RPMI7951 (cell line): ENCODE results near the gene CLCN5. TPM values are rescaled to one million over a fixed set of nuclear protein-coding genes. Genes with fewer than 3 reads are reported as not detected.
"Not testable (repeated sequence)": the region's sequence is repeated elsewhere in the genome, so short reads cannot be mapped to it uniquely, and the experiment has no call there.

Experiments used
- DNase-seq: peaks from one replicate; pipeline ENCODE4 v3.0.0-alpha.2; 2012; ENCODE audit warnings: low read depth
- total RNA-seq: library from RNA; depleted of rRNA; stranded (reverse); fragments of >200 nt; shearing (Covaris generic); gene quantifications from 2 replicates; pipeline ENCODE4 v1.2.3, GENCODE V29; 2014

CLCN5 gene
- total RNA-seq, 1 experiment from 2014 or later = 6.6 TPM

DNA sequence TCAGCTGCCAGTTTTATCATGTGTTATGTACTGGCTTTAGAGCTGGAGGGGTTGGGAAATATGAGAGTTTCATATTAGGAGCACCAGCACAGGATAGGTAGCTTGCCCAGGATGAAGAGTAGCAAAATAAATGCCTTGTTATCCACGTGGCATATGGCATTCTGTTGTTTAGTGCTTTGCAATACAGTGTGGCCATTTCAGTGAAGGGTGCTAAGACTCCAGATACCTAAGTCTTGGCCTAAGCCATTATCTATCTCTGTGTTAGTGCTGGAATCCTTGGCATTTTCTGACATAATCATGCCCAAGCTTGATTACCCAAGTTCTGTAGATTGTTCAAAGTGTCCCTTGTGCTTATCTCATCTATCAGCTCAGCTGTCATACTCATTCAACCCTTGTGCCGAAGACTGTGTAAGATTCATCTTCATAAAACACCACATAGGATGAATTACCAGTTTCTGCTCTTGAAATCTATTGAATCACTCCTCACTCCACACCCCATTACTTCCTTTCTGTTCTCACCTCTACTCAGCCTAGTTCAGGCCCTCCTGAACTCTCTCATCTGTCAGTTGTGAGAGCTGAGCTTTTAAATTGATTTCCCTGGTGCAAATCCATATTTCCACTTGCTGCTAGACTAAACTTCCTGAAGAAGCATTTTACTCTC lies 73.5 kb downstream of the CLCN5 start:
- DNase-seq = no peak

- DNase-seq = no peak
Observed at GRCh38 chrX:49996474-49996873, 74.1 kb downstream of the CLCN5 start.

GRCh38 chrX:49999087-49999486 lies 76.7 kb downstream of the CLCN5 start:
- no peak for DNase-seq

- DNase-seq = no peak
Observed at GRCh38 chrX:50000937-50001542, 78.6 kb downstream of the CLCN5 start.

GRCh38 chrX:50002067-50002714 lies 79.8 kb downstream of the CLCN5 start:
- no peak for DNase-seq

DNA sequence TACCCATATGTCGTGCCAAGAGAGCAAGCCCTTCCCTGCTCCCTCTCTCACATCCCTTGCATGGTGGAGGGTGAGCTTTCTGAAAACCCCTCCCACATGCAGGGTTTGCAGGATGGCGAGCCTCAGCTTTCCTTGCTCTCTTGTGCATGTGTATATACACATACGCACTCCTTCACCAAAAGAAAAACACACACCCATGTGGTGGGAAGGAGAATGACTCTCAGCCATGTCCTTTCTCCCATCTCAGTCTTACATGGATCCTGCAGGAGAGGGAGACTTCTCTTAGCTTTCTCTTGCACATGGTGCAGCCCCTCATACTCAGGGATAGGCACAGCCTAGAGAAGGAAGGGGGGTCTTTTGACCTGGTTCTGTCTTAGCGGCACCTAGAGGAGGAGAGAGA lies 81.1 kb downstream of the CLCN5 start:
- DNase-seq = no peak

- no peak for DNase-seq
Observed at GRCh38 chrX:50003927-50004326, 81.5 kb downstream of the CLCN5 start.

DNA sequence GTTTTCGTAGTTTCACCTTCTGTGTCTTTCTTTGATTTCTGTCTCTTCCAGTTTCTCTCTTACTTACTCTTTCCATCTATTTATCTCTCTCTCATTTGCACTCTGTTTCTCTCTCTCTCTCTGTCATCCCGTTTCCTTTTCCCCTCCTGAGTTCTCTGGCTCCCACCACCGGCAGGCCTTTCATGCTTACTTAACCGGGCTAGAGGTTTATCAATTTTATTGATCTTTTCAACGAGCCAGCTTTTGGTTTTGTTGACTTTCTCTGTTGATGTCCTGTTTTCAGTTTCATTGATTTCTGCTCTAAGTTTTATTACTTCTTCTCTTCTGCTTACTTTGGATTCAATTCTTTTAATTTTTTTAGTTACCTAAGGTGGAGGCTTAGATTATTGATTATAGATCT lies 103.2 kb downstream of the CLCN5 start:
- DNase-seq = not testable (repeated sequence)

DNA sequence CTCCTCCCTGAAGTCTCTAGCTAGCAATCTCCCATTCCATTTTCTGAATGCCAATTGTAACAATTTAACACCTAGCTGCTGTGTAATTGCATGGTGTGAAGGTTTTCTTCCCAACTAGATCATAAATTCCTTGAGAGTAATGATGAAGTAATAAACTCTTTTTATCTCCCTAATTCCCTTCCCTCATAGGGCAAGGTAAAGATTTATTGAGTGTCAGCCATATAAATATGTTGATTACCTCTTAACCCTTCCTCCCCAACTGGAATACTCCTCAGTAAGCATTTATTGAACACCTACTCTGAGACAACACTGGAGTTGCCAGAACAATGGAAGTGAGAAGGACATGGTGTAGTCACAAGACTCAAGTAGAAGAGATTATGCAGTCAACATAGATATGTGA lies 112.7 kb downstream of the CLCN5 start:
- no peak for DNase-seq

DNA sequence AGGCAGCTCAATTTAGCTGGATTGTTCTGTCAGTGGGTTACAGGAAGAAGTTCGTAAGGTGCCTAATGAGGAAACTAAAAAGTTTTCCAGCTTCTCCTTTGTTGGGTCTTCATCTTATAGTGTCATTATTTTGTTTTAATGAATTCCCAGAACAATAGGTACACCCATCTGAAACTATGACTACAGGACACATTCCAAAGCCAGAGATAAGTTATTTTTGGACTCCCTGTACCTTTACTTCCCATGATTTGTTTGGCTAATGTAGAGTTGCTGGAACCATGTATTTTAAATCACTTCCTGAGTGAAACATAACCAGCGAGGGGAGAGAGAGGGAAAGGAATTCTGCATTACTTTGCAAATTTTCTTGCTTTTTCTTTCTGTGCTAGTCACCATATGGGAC lies 114.0 kb downstream of the CLCN5 start:
- no peak for DNase-seq

DNA sequence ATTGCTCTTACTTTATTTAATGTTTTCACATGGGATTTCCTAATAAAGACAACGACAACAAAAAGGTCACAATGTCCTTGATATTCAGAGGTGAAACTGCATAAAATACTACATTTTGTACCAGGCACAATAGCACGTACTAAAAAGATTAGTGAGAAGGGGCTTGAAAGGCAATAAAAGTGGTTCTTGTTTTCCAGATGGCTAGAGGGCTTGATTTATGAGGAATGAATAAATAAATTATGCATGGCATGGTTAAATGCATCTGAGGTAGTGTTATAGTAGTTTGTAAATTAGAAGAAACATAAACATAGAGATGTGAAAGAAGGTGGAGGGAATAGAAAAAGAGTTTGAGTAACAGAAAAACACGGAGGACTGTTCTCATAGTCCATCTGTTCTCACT lies 123.4 kb downstream of the CLCN5 start:
- DNase-seq = no peak

- no peak for DNase-seq
Observed at GRCh38 chrX:50049228-50049627, 126.8 kb downstream of the CLCN5 start.

GRCh38 chrX:50054147-50054546 lies 131.8 kb downstream of the CLCN5 start:
- no peak for DNase-seq

DNA sequence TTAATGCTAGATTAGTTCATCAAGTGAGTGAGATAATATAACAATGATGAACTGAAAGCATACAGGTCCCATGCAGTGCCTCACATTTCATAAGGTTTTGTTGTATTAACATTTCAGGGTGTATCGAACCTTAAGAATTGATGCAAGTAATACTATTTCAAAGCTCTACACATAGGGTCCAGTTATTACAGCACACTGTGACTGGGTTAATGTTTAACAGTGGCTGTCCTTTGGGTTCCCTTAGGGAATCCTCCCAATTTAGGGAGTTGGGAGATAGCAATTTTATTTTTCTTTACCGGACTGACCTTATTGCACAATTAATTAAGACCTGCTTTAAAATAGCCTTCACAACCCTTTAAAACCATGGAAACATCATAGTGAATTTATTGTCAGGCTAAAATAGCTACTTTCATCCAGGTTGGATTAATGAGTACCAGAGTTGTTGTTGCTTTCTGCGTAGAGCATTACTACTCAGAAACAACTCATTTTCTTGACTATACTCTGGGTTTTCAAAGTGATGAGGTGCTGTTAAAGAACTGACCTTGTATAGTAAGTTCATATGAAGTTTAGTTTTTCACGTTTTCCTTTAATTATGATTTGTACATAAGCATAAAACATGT lies 144.0 kb downstream of the CLCN5 start:
- DNase-seq = no peak

- no peak for DNase-seq
Observed at GRCh38 chrX:50067435-50068284, 145.3 kb downstream of the CLCN5 start.

GRCh38 chrX:50068285-50068563 lies 145.8 kb downstream of the CLCN5 start:
- no peak for DNase-seq

- no peak for DNase-seq
Observed at GRCh38 chrX:50068893-50069292, 146.5 kb downstream of the CLCN5 start.

GRCh38 chrX:50071494-50071893 lies 149.1 kb downstream of the CLCN5 start:
- DNase-seq = no peak

DNA sequence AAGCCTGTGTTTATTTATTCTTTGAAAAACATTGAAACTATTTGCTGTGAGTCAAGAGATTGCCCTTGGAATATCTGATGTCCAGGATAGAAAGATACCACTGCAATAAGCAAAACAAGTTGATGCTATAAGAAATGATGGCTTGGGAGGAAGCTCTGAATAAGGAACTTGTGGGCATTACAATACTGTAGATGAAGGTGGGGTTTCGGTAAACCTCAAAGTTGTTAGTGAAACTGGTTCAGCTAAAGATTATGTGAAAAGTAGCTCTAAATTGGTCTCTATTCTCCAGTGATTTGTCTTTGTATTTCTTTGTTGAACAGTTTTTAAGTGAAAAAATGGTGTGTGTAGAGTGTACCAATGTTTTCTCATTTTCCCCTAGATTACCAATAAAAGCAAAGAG lies 149.7 kb downstream of the CLCN5 start:
- DNase-seq = no peak

DNA sequence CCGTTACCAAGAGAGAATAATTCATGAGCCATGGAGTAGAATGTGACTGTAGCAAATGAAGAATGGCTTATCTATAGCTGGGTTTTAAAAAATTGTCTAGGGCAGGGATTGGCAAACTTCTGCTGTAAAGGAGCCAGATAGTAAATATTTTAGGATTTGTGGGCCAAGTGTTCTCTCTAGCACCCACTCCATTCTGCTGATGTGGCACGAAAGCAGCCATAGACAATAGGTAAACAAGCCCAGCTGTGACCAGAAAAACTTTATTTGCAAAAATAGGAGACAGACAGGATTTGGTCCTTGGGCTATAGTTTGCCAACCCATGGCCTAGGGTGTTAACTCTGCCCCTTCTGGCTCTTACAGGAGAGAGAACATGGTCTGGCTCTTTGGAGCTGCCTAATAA lies 151.2 kb downstream of the CLCN5 start:
- no peak for DNase-seq

DNA sequence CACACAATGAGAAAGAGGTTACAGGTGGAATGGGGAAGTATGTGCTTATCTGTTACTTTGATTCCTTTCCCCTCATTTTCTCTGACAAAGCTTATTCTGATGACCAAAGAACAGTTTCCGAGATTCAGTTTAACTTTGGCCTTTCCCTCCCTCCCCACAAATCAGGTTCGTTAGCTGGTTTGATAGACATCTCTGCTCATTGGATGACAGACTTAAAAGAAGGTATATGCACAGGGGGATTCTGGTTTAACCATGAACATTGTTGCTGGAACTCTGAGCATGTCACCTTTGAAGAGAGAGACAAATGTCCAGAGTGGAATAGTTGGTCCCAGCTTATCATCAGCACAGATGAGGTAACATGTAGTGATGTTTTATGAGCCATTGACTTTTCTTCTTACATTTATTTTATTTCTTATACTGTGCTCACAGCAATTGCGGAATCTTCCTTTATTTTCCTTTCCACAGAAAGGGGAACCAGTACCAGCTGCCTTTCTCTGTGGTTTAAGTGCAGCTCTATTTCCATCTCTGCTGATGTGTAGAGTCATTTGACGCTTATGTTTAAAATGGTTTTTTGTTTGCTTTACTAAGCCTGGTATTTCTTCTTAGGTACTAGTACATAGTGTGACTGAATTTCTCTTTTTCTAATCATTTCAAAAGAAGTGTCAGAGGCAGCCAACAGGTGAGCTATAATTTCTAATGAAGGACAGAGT lies 153.4 kb downstream of the CLCN5 start:
- DNase-seq = no peak
